Spleen (tissue), 7 donors: ENCODE results near the gene TBL3.

Source experiments
- CTCF ChIP-seq, 11 experiments: fragments of 200-600 bp in 7 of 11; fragments of 450-650 bp in 4 of 11; sonication (generic) in 4 of 11; IDR thresholded peaks in 8 of 11; conservative IDR thresholded peaks in 3 of 11; 1 replicate in 7 of 11; 2 replicates in 4 of 11; pipeline versions ENCODE4 v1.4.0 to v1.8.0; 2016 to 2021; ENCODE audit warnings: antibody characterized with exemption in 11 of 11, inconsistent platforms in 4 of 11, mild to moderate bottlenecking in 1 of 11
- POLR2A ChIP-seq, 3 donors: fragments of 450-650 bp; IDR thresholded peaks; one replicate each; pipeline ENCODE4 v1.5.1; 2017; ENCODE audit warnings: antibody characterized with exemption in 3 of 3, mild to moderate bottlenecking in 1 of 3
- POLR2AphosphoS5 ChIP-seq, 3 donors: sonication (generic); formaldehyde crosslinking; IDR thresholded peaks; one replicate each; pipeline ENCODE4 v1.5.1; 2017; ENCODE audit warnings: antibody characterized with exemption in 3 of 3
- donor health status: DM: no; HTN: no; CAD: no; lungs with moderate emphysema.
- donor health status: DM: no; HTN: no; CAD: no.
- donor health status: DM: no; HTN: no; CAD: no.

GRCh38 chr16:2001456-2002355 lies 29.9 kb downstream of the TBL3 start:
- TF ChIP-seq POLR2A (IDR thresholded peaks at IDR 0.05) (no peak), POLR2AphosphoS5 (IDR thresholded peaks at IDR 0.05) (peak in 1 of 3 donors; percentile 36), CTCF (IDR thresholded peaks at IDR 0.05 in 8 of 11, conservative IDR thresholded peaks at IDR 0.05 in 3 of 11) (no peak)
